ENCODE measurements around the gene RTBDN.

DNA sequence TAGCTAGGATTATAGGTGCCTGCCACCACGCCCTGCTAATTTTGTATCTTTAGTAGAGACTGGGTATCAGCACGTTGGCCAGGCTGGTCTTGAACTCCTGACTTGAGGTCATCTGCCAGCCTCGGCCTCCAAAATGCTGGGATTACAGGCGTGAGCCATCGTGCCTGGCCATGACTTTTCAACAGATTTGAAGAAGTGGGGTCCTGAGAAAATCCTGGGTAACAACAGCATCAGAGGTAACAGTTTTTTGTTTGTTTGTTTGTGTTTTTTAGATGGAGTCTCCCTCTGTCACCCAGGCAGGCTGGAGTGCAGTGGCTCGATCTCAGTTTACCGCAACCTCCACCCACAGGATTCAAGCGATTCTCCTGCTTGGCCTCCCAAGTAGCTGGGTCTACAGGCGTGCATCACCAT lies 39.4 kb downstream of the RTBDN start:
- TF ChIP-seq, protein P1, sequence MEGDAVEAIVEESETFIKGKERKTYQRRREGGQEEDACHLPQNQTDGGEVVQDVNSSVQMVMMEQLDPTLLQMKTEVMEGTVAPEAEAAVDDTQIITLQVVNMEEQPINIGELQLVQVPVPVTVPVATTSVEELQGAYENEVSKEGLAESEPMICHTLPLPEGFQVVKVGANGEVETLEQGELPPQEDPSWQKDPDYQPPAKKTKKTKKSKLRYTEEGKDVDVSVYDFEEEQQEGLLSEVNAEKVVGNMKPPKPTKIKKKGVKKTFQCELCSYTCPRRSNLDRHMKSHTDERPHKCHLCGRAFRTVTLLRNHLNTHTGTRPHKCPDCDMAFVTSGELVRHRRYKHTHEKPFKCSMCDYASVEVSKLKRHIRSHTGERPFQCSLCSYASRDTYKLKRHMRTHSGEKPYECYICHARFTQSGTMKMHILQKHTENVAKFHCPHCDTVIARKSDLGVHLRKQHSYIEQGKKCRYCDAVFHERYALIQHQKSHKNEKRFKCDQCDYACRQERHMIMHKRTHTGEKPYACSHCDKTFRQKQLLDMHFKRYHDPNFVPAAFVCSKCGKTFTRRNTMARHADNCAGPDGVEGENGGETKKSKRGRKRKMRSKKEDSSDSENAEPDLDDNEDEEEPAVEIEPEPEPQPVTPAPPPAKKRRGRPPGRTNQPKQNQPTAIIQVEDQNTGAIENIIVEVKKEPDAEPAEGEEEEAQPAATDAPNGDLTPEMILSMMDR (IDR thresholded peaks at IDR 0.05), result no peak
- no peak for TF ChIP-seq POLR2A (IDR thresholded peaks at IDR 0.05)
